GM19193 (cell line): Measurements from ENCODE around the gene LDB3.

ENCODE experiments used
- POLR2A ChIP-seq: IDR thresholded peaks from 4 replicates; pipeline ENCODE4 v1.6.1; 2011; ENCODE audit not compliant: insufficient read depth, insufficient read length; ENCODE audit errors: extremely low read depth

Gene LDB3

GRCh38 chr10:86685893-86686632 lies 17.8 kb downstream of the LDB3 start:
- no peak for TF ChIP-seq POLR2A

GRCh38 chr10:86686972-86687371 lies 18.7 kb downstream of the LDB3 start:
- no peak for TF ChIP-seq POLR2A

- TF ChIP-seq POLR2A: no peak
Measured at GRCh38 chr10:86687750-86688149, 19.4 kb downstream of the LDB3 start.

GRCh38 chr10:86688398-86688921 lies 20.1 kb downstream of the LDB3 start:
- TF ChIP-seq POLR2A: no peak

- TF ChIP-seq POLR2A: no peak
Measured at GRCh38 chr10:86689146-86689545, 20.8 kb downstream of the LDB3 start.

- no peak for TF ChIP-seq POLR2A
Measured at GRCh38 chr10:86690231-86690630, 21.9 kb downstream of the LDB3 start.

- no peak for TF ChIP-seq POLR2A
Measured at GRCh38 chr10:86690657-86691084, 22.4 kb downstream of the LDB3 start.

GRCh38 chr10:86691333-86692022 lies 23.2 kb downstream of the LDB3 start:
- no peak for TF ChIP-seq POLR2A

- TF ChIP-seq POLR2A: no peak
Measured at GRCh38 chr10:86692023-86692514, 23.8 kb downstream of the LDB3 start.

- TF ChIP-seq POLR2A: no peak
Measured at GRCh38 chr10:86692664-86693063, 24.4 kb downstream of the LDB3 start.

- TF ChIP-seq POLR2A: no peak
Measured at GRCh38 chr10:86693275-86693674, 25.0 kb downstream of the LDB3 start.

- no peak for TF ChIP-seq POLR2A
Measured at GRCh38 chr10:86693721-86694369, 25.5 kb downstream of the LDB3 start.

- no peak for TF ChIP-seq POLR2A
Measured at GRCh38 chr10:86698207-86698940, 30.1 kb downstream of the LDB3 start.

GRCh38 chr10:86699125-86699524 lies 30.8 kb downstream of the LDB3 start:
- no peak for TF ChIP-seq POLR2A

- no peak for TF ChIP-seq POLR2A
Measured at GRCh38 chr10:86699541-86699940, 31.2 kb downstream of the LDB3 start.
